Smooth muscle cell (in vitro differentiated cells): ENCODE measurements around the gene PAX7. TPM values are rescaled to one million over a fixed set of nuclear protein-coding genes. Genes with fewer than 3 reads are reported as not detected.

Experiments
- DNase-seq: peaks from one replicate; lab custom pipeline; 2025; ENCODE audit not compliant: unreplicated experiment; lab: John Stamatoyannopoulos, UW
- H2AFZ ChIP-seq: fragments of 200-600 bp; sonication (generic); 2 replicates; pipeline ENCODE4 v1.6.0; 2016; ENCODE audit warnings: antibody characterized with exemption, low read depth, mild to moderate bottlenecking
- H3F3A ChIP-seq: fragments of 200-600 bp; sonication (generic); 2 replicates; pipeline ENCODE4 v1.6.0; 2017; ENCODE audit warnings: antibody characterized with exemption, low read depth
- H3K27ac ChIP-seq: fragments of 200-600 bp; sonication (generic); 2 replicates; pipeline ENCODE4 v1.5.1; 2016; ENCODE audit warnings: low read depth, mild to moderate bottlenecking
- H3K27me3 ChIP-seq: fragments of 200-600 bp; sonication (generic); 2 replicates; pipeline ENCODE4 v1.6.1; 2016; ENCODE audit warnings: low read depth, mild to moderate bottlenecking
- H3K36me3 ChIP-seq: fragments of 200-600 bp; sonication (generic); 2 replicates; pipeline ENCODE4 v1.5.1; 2016; ENCODE audit warnings: low read depth
- H3K4me1 ChIP-seq: fragments of 200-600 bp; sonication (generic); 2 replicates; pipeline ENCODE4 v1.5.1; 2016; ENCODE audit warnings: low read depth
- H3K4me2 ChIP-seq: fragments of 200-600 bp; sonication (generic); 2 replicates; pipeline ENCODE4 v1.6.0; 2016; ENCODE audit warnings: mild to moderate bottlenecking
- H3K4me3 ChIP-seq: fragments of 200-600 bp; sonication (generic); 2 replicates; pipeline ENCODE4 v1.5.1; 2016; ENCODE audit warnings: mild to moderate bottlenecking
- H3K79me2 ChIP-seq: fragments of 200-600 bp; sonication (generic); 2 replicates; pipeline ENCODE4 v1.6.0; 2016; ENCODE audit warnings: low read depth, mild to moderate bottlenecking
- H3K9ac ChIP-seq: fragments of 200-600 bp; sonication (generic); 2 replicates; pipeline ENCODE4 v1.6.0; 2016; ENCODE audit warnings: low read depth
- H3K9me3 ChIP-seq: fragments of 200-600 bp; sonication (generic); replicated peaks from 2 replicates; pipeline ENCODE4 v1.5.1; 2016; ENCODE audit warnings: low read depth
- H4K20me1 ChIP-seq: fragments of 200-600 bp; sonication (generic); 2 replicates; pipeline ENCODE4 v1.6.0; 2016; ENCODE audit warnings: low read depth
- WGBS: methylation state at CpG from one replicate; pipeline ENCODE4 v1.1.7; 2016; ENCODE audit warnings: low lambda C conversion rate; 5-methylcytosine and 5-hydroxymethylcytosine counted together
- polyA plus RNA-seq: library from polyadenylated mRNA; unstranded; fragments of >200 nt; fragmentation: Nextera tagmentation; extraction: Ambion mirVana; gene quantifications from 2 replicates; pipeline ENCODE4 v1.2.1, GENCODE V29; 2016
- total RNA-seq: library from RNA; depleted of rRNA; stranded (reverse); fragments of >200 nt; gene quantifications from 2 replicates; pipeline ENCODE4 v1.2.3, GENCODE V29; 2014
- TF ChIP-seq, protein P1 (sequence below): fragments of 200-600 bp; sonication (generic); IDR thresholded peaks from 2 replicates; pipeline ENCODE4 v1.5.1; 2017; ENCODE audit warnings: borderline replicate concordance, mild to moderate bottlenecking, antibody characterized with exemption; ENCODE audit not compliant: insufficient read depth, poor library complexity, severe bottlenecking

The PAX7 gene
- total and polyA plus RNA-seq, 2 experiments from 2014 or later = not detected

DNA sequence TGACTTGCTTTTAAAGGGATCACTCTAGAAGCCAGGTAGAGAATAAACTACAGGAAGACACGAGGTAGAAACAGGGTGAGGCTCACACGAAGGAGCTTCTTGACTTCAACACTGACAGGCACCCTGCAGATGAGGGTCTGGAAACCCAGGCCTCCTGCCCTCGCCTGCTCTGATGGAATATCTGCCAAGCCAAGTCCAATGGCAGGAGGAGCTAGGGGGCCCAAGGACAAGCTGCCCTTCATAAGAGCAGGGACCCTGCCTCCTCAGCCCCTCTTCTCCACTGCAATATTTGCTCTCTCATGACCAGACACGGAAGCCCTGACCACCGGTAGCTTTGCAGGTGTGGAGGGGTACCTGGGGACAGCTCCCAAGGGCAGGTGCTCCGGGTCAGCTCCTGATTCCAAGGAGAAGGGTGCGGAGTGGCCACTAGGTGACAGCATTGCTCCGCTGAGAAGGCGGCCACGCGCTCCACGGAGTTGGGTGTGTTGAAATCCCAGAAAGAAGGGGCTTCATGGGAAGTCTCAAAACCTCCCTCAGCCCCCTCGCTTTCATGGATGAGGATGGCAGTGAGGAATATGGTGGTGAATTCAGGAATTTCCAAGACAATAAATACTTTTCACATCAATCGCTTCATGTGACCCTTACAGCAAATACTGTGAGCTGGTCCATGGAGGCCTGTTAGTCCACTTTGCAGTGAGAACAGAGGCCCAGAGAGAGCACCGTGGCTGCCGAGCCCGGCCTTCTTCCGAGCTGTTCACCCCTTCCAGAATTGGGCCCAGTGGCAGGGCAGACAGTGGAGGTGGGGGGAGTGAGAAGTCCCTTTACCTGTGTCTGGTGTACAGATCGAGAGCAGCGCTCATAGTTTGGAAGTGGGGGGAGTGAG lies 33.2 kb upstream of the PAX7 start:
- Histone ChIP-seq H3K4me3 (no peak overlapping the region), H2AFZ (no peak overlapping the region), H3F3A (no peaks in the 10 kb centered on the region), H4K20me1 (no peaks in the 10 kb centered on the region), H3K9ac (no peak overlapping the region), H3K27me3 (peaks cover 26% of the 10 kb centered on the region), H3K27ac (no peak overlapping the region), H3K9me3 (no peaks in the 10 kb centered on the region), H3K36me3 (no peaks in the 10 kb centered on the region), H3K4me2 (no peak overlapping the region), H3K4me1 (peaks cover 4% of the 10 kb centered on the region), H3K79me2 (no peaks in the 10 kb centered on the region)
- DNase-seq = peak; percentile 18
- TF ChIP-seq, protein P1, sequence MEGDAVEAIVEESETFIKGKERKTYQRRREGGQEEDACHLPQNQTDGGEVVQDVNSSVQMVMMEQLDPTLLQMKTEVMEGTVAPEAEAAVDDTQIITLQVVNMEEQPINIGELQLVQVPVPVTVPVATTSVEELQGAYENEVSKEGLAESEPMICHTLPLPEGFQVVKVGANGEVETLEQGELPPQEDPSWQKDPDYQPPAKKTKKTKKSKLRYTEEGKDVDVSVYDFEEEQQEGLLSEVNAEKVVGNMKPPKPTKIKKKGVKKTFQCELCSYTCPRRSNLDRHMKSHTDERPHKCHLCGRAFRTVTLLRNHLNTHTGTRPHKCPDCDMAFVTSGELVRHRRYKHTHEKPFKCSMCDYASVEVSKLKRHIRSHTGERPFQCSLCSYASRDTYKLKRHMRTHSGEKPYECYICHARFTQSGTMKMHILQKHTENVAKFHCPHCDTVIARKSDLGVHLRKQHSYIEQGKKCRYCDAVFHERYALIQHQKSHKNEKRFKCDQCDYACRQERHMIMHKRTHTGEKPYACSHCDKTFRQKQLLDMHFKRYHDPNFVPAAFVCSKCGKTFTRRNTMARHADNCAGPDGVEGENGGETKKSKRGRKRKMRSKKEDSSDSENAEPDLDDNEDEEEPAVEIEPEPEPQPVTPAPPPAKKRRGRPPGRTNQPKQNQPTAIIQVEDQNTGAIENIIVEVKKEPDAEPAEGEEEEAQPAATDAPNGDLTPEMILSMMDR = peak; percentile 98
- WGBS = 23% methylated on average over 20 of the region's 20 CpGs

DNA sequence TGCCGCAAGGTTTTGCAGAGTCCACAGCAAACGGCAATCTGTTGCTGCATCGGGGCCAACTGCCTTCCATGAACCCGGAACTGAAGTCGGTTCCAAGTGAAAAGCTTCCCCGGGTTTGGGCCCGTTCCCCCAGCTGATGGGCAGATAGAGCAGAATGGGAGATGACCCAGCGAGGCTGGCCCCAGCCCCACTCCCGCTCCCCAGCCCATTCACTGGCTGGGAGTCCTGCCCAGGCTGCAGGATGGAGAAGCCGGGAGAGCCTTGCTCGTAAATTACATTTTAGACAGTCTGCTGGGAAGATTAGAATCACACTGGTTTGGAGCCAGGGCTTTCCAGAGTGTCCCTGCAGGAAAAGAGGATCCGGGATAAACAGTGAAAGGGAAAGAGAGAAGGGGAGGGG lies 31.6 kb upstream of the PAX7 start:
- TF ChIP-seq, protein P1 = no peak
- Histone ChIP-seq H3K9me3 (no peaks in the 10 kb centered on the region), H2AFZ (no peak overlapping the region), H3K27me3 (peaks cover 21% of the 10 kb centered on the region), H3K27ac (no peak overlapping the region), H4K20me1 (no peaks in the 10 kb centered on the region), H3K9ac (no peak overlapping the region), H3F3A (no peaks in the 10 kb centered on the region), H3K36me3 (no peaks in the 10 kb centered on the region), H3K4me2 (no peak overlapping the region), H3K4me3 (no peak overlapping the region), H3K79me2 (no peaks in the 10 kb centered on the region), H3K4me1 (peaks cover 4% of the 10 kb centered on the region)
- 45% methylated on average over 12 of the region's 12 CpGs for WGBS
- DNase-seq = no peak

DNA sequence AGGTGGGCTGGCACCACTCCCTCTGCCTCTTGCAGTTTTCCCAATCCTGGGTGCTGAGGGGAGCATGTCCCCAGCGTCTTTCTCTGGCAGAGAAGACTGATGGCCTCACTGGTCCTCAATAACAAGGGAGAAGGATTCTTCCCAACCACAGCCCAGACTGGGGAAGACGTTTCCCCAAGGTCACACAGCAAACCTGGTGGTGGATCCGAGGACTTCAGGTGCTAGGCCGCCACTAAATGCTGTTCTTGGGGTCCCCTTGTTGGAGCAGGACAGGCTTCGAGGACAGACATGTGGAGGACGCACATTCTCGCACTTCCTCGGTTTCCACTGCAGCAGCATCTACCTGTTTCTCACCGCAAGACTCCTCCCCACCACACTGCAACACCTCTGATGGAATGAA lies 30.9 kb upstream of the PAX7 start:
- H2AFZ ChIP-seq = no peak overlapping the region
- H3F3A ChIP-seq = no peaks in the 10 kb centered on the region
- WGBS = 86% methylated on average over 9 of the region's 9 CpGs
- H4K20me1 ChIP-seq = no peaks in the 10 kb centered on the region
- H3K27me3 ChIP-seq = peaks cover 15% of the 10 kb centered on the region
- H3K36me3 ChIP-seq = no peaks in the 10 kb centered on the region
- H3K4me3 ChIP-seq = no peak overlapping the region
- H3K9me3 ChIP-seq = no peaks in the 10 kb centered on the region
- H3K4me2 ChIP-seq = no peak overlapping the region
- peaks cover 4% of the 10 kb centered on the region for H3K4me1 ChIP-seq
- no peaks in the 10 kb centered on the region for H3K79me2 ChIP-seq
- TF ChIP-seq, protein P1 = peak; percentile 5
- H3K27ac ChIP-seq = no peak overlapping the region
- DNase-seq = no peak
- no peak overlapping the region for H3K9ac ChIP-seq
